Mesangial cell (primary cell): ENCODE data around the gene ZBED2. TPM values are rescaled to one million over a fixed set of nuclear protein-coding genes. Genes with fewer than 3 reads are reported as not detected.

ENCODE experiments used
- total RNA-seq: library from RNA; depleted of rRNA; stranded (reverse); fragments of >200 nt; gene quantifications from 2 replicates; pipeline ENCODE4 v1.2.3, GENCODE V29; 2015

The ZBED2 gene, protein sequence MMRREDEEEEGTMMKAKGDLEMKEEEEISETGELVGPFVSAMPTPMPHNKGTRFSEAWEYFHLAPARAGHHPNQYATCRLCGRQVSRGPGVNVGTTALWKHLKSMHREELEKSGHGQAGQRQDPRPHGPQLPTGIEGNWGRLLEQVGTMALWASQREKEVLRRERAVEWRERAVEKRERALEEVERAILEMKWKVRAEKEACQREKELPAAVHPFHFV
- total RNA-seq, result 3.3 and 20.5 TPM in 2 replicates

DNA sequence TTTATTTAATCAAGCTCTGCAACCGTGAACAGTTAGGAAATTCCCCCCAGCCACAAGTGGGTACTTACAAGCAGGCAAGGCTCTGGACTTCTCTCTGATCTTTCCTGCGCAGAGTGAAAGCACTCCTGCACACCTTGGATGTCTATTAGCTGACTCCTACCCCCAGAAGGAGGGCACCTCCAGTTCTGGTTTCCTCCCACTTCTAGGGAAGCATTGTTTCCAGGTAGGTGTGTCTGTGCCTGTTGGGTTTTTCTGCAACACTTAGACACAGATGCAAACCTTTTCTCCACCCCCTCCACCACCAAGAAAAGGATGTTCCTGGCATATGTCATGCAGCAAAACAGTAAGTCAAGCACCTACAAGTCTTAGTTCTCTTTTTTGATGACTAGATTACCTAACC is at the start of gene ZBED2:
ZBED2 (minus strand) TSS at position 115 of the 400 bp plus-strand sequence. CDS start 1,145 bp downstream, outside the sequence.

Other genes with a start within 250 kb of the ZBED2 start
- 0.13 TPM in 1 of 2 replicates, not detected in the other for gene CD96, start 53.1 kb downstream of the ZBED2 start, total RNA-seq
- 5.1 and 9.5 TPM in 2 replicates for gene PLCXD2, start 79.3 kb upstream of the ZBED2 start, total RNA-seq